HepG2 (cell line): Measurements from ENCODE around the gene TEFM. TPM values are rescaled to one million over a fixed set of nuclear protein-coding genes. Genes with fewer than 3 reads are reported as not detected.

Experiments used
- BCL6 ChIP-seq: IDR thresholded peaks from 2 replicates; pipeline ENCODE4 v1.6.1; 2016; ENCODE audit warnings: missing genetic modification reagents, missing compliant biosample characterization
- FOXA1 ChIP-seq, 2 experiments: fragments of 450-650 bp in 1 of 2; sonication (generic) in 1 of 2; formaldehyde crosslinking in 1 of 2; IDR thresholded peaks; 2 replicates each; pipeline versions ENCODE4 v1.4.0 to v1.6.1; 2016 to 2020; ENCODE audit warnings: missing genetic modification reagents in 1 of 2
- KDM6A ChIP-seq: IDR thresholded peaks from 2 replicates; pipeline ENCODE4 v1.6.1; 2016; ENCODE audit warnings: low read depth
- KLF15 ChIP-seq: sonication (generic); formaldehyde crosslinking; IDR thresholded peaks from 2 replicates; pipeline ENCODE4 v1.8.1; 2023; ENCODE audit warnings: borderline replicate concordance, mild to moderate bottlenecking, inconsistent platforms, missing genetic modification reagents, mixed read lengths
- NFYB ChIP-seq: sonication (generic); formaldehyde crosslinking; IDR thresholded peaks from 2 replicates; pipeline ENCODE4 v1.4.0; 2020; ENCODE audit warnings: missing genetic modification reagents
- RAD21 ChIP-seq: fragments of 450-650 bp; formaldehyde crosslinking; IDR thresholded peaks from 2 replicates; pipeline ENCODE4 v1.5.0; 2020; ENCODE audit warnings: mild to moderate bottlenecking
- RBAK ChIP-seq: sonication (generic); formaldehyde crosslinking; IDR thresholded peaks from 2 replicates; pipeline ENCODE4 v1.5.1; 2020; ENCODE audit warnings: mild to moderate bottlenecking, missing genetic modification reagents
- ZNF160 ChIP-seq: sonication (generic); formaldehyde crosslinking; IDR thresholded peaks from 2 replicates; pipeline ENCODE4 v1.8.0; 2022; ENCODE audit warnings: mild to moderate bottlenecking, inconsistent platforms, missing genetic modification reagents
- ZNF207 ChIP-seq: fragments of 450-650 bp; IDR thresholded peaks from 2 replicates; pipeline ENCODE4 v1.6.1; 2016; ENCODE audit warnings: antibody characterized with exemption, borderline replicate concordance
- ZNF333 ChIP-seq: sonication (generic); formaldehyde crosslinking; IDR thresholded peaks from 2 replicates; pipeline ENCODE4 v1.4.0; 2020; ENCODE audit warnings: mild to moderate bottlenecking, missing genetic modification reagents, borderline replicate concordance
- ZNF382 ChIP-seq: sonication (generic); formaldehyde crosslinking; IDR thresholded peaks from 2 replicates; pipeline ENCODE4 v1.5.0; 2020; ENCODE audit warnings: missing genetic modification reagents, mild to moderate bottlenecking, borderline replicate concordance
- polyA plus RNA-seq, 8 experiments: library from polyadenylated mRNA; depleted of rRNA in 3 of 8; stranded (reverse) in 7 of 8; unstranded in 1 of 8; fragments of >200 nt; fragmentation: Illumina TruSeq in 4 of 8; extraction: Trizol in 4 of 8; gene quantifications; 2 replicates each; pipeline versions ENCODE4 v1.2.1 to v1.2.3, GENCODE V29; 2011 to 2016; ENCODE audit warnings: low read depth in 4 of 8, missing spikeins in 1 of 8, mixed read lengths in 1 of 8; ENCODE audit not compliant: insufficient read depth in 1 of 8
- total RNA-seq, 5 experiments: library from RNA; depleted of rRNA; stranded (reverse); fragments of >200 nt; fragmentation: Illumina TruSeq; extraction: Trizol; gene quantifications; 2 replicates each; pipeline ENCODE4 v1.2.3, GENCODE V29; 2016; ENCODE audit warnings: low read depth in 1 of 5
- TF ChIP-seq, protein P1 (sequence below): IDR thresholded peaks from 2 replicates; pipeline ENCODE4 v1.6.1; 2016
- TF ChIP-seq, protein P2 (sequence below): sonication (generic); formaldehyde crosslinking; conservative IDR thresholded peaks from 2 replicates; pipeline ENCODE4 v1.4.0; 2020; ENCODE audit warnings: mild to moderate bottlenecking, missing genetic modification reagents, moderate library complexity
- TF ChIP-seq, protein P3 (sequence below): IDR thresholded peaks from 2 replicates; pipeline ENCODE4 v1.6.1; 2016; ENCODE audit warnings: mild to moderate bottlenecking
- TF ChIP-seq, protein P4 (sequence below): sonication (generic); formaldehyde crosslinking; IDR thresholded peaks from 2 replicates; pipeline ENCODE4 v1.4.0; 2020; ENCODE audit warnings: mild to moderate bottlenecking, missing genetic modification reagents, borderline replicate concordance
- TF ChIP-seq, protein P5 (sequence below), 2 experiments: IDR thresholded peaks; 2 replicates each; pipeline ENCODE4 v1.6.1; 2011 to 2012; ENCODE audit warnings: low read length in 2 of 2, borderline replicate concordance in 1 of 2, low read depth in 1 of 2, mild to moderate bottlenecking in 1 of 2, moderate library complexity in 1 of 2

TEFM gene
- total and polyA plus RNA-seq, 2 of the 13 experiments (the other 11 are each of a cell fraction or from before 2014, with no cell fraction given) = 7.0 to 20.0 TPM

DNA sequence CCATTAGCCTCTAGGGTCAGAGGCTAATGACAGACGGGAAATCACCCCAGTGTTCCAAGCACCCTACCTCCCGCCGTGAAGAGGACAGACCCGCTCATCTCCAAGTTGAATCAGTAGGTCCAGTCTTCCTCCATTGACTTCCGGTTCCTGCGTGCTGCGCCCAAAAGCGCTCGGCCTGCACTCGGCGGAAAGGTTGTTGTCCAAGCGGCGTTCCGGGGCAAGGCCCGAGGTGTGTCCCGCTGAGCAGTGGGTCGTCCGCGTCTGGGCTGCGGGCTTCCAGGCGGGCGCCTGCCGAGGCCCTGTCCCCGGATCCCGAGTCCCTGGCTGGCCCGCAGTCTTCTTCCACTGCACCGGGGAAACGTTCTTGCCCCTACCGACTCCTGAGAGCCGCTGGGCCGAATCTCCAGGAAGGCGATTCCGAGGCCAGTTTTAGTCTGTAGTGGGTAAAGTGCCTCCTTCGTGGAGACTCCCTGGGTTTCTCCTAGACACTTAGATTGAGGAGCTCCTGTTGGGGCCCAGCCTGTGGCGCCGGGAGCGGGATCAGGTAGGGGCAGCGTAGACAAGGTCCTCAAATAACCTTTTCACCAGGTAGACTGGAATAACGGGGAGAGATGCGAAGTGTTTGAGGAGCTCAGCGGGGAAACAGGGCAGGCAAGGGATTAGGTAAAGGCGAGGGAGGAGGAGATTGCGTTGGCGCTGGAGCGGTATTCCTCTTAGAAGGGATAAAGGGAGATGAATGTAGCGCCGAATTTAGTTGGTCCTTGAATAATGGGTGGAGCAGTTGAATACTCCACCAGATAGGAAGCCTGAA lies at the start of gene TEFM (continued):
- TF ChIP-seq, protein P1, sequence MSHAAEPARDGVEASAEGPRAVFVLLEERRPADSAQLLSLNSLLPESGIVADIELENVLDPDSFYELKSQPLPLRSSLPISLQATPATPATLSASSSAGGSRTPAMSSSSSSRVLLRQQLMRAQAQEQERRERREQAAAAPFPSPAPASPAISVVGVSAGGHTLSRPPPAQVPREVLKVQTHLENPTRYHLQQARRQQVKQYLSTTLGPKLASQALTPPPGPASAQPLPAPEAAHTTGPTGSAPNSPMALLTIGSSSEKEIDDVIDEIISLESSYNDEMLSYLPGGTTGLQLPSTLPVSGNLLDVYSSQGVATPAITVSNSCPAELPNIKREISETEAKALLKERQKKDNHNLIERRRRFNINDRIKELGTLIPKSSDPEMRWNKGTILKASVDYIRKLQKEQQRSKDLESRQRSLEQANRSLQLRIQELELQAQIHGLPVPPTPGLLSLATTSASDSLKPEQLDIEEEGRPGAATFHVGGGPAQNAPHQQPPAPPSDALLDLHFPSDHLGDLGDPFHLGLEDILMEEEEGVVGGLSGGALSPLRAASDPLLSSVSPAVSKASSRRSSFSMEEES = peak; percentile 62; the same call in 1 of the 2 replicates
- TF ChIP-seq, protein P2, sequence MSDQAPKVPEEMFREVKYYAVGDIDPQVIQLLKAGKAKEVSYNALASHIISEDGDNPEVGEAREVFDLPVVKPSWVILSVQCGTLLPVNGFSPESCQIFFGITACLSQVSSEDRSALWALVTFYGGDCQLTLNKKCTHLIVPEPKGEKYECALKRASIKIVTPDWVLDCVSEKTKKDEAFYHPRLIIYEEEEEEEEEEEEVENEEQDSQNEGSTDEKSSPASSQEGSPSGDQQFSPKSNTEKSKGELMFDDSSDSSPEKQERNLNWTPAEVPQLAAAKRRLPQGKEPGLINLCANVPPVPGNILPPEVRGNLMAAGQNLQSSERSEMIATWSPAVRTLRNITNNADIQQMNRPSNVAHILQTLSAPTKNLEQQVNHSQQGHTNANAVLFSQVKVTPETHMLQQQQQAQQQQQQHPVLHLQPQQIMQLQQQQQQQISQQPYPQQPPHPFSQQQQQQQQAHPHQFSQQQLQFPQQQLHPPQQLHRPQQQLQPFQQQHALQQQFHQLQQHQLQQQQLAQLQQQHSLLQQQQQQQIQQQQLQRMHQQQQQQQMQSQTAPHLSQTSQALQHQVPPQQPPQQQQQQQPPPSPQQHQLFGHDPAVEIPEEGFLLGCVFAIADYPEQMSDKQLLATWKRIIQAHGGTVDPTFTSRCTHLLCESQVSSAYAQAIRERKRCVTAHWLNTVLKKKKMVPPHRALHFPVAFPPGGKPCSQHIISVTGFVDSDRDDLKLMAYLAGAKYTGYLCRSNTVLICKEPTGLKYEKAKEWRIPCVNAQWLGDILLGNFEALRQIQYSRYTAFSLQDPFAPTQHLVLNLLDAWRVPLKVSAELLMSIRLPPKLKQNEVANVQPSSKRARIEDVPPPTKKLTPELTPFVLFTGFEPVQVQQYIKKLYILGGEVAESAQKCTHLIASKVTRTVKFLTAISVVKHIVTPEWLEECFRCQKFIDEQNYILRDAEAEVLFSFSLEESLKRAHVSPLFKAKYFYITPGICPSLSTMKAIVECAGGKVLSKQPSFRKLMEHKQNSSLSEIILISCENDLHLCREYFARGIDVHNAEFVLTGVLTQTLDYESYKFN (CRISPR knock-in tag) = peak; percentile 68
- TF ChIP-seq KDM6A (CRISPR knock-in tag) (no peak), ZNF382 (CRISPR knock-in tag) (no peak), ZNF207 (no peak), ZNF333 (CRISPR knock-in tag) (peak; percentile 86; the same call in 1 of the 2 replicates), NFYB (CRISPR knock-in tag) (no peak; the same call in 1 of the 2 replicates), KLF15 (CRISPR knock-in tag) (peak; percentile 26; the same call in 1 of the 2 replicates), RAD21 (peak; percentile 58; the same call in 1 of the 2 replicates), BCL6 (CRISPR knock-in tag) (peak; percentile 65), RBAK (0 out of 2 replicates have a peak, but pooled peaks have one; percentile 42), FOXA1 (IDR thresholded peaks at IDR 0.05) (no peak), FOXA1 (CRISPR knock-in tag; IDR thresholded peaks at IDR 0.05) (peak; percentile 71), ZNF160 (CRISPR knock-in tag) (peak; percentile 89; the same call in 1 of the 2 replicates)
- TF ChIP-seq, protein P3, sequence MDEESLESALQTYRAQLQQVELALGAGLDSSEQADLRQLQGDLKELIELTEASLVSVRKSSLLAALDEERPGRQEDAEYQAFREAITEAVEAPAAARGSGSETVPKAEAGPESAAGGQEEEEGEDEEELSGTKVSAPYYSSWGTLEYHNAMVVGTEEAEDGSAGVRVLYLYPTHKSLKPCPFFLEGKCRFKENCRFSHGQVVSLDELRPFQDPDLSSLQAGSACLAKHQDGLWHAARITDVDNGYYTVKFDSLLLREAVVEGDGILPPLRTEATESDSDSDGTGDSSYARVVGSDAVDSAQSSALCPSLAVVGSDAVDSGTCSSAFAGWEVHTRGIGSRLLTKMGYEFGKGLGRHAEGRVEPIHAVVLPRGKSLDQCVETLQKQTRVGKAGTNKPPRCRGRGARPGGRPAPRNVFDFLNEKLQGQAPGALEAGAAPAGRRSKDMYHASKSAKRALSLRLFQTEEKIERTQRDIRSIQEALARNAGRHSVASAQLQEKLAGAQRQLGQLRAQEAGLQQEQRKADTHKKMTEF (CRISPR knock-in tag) = peak; percentile 92
- TF ChIP-seq, protein P4, sequence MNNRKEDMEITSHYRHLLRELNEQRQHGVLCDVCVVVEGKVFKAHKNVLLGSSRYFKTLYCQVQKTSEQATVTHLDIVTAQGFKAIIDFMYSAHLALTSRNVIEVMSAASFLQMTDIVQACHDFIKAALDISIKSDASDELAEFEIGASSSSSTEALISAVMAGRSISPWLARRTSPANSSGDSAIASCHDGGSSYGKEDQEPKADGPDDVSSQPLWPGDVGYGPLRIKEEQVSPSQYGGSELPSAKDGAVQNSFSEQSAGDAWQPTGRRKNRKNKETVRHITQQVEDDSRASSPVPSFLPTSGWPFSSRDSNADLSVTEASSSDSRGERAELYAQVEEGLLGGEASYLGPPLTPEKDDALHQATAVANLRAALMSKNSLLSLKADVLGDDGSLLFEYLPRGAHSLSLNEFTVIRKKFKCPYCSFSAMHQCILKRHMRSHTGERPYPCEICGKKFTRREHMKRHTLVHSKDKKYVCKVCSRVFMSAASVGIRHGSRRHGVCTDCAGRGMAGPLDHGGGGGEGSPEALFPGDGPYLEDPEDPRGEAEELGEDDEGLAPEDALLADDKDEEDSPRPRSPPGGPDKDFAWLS = no peak
- TF ChIP-seq, protein P5, sequence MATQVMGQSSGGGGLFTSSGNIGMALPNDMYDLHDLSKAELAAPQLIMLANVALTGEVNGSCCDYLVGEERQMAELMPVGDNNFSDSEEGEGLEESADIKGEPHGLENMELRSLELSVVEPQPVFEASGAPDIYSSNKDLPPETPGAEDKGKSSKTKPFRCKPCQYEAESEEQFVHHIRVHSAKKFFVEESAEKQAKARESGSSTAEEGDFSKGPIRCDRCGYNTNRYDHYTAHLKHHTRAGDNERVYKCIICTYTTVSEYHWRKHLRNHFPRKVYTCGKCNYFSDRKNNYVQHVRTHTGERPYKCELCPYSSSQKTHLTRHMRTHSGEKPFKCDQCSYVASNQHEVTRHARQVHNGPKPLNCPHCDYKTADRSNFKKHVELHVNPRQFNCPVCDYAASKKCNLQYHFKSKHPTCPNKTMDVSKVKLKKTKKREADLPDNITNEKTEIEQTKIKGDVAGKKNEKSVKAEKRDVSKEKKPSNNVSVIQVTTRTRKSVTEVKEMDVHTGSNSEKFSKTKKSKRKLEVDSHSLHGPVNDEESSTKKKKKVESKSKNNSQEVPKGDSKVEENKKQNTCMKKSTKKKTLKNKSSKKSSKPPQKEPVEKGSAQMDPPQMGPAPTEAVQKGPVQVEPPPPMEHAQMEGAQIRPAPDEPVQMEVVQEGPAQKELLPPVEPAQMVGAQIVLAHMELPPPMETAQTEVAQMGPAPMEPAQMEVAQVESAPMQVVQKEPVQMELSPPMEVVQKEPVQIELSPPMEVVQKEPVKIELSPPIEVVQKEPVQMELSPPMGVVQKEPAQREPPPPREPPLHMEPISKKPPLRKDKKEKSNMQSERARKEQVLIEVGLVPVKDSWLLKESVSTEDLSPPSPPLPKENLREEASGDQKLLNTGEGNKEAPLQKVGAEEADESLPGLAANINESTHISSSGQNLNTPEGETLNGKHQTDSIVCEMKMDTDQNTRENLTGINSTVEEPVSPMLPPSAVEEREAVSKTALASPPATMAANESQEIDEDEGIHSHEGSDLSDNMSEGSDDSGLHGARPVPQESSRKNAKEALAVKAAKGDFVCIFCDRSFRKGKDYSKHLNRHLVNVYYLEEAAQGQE (IDR thresholded peaks at IDR 0.05; ENCODE audit: borderline replicate concordance in 1 of 2, low read depth in 1 of 2, low read length in 2 of 2) = no peak
